ENCODE results near the gene RFT1. TPM values are rescaled to one million over a fixed set of nuclear protein-coding genes. Genes with fewer than 3 reads are reported as not detected.
A peak's percentile ranks its signal among the peaks of the same experiment; 100 is the strongest.
"Not testable (repeated sequence)": the region's sequence is repeated elsewhere in the genome, so short reads cannot be mapped to it uniquely, and the experiment has no call there.

Gene RFT1
- polyA plus RNA-seq, 2 donors = 5.7 to 11.0 TPM

DNA sequence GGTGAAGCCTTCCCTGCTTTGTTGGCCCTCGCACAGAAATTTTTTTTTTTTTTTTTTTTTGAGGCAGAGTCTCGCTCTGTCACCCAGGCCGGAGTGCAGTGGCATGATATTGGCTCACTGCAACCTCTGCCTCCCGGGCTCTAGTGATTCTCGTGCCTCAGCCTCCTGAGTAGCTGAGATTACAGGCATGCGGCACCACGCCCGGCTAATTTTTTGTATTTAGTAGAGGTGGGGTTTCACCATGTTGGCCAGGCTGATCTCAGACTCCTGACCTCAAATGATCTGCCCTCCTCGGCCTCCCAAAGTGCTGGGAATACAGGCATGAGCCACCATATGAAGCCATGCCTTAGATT, 20.8 kb upstream of the RFT1 start:
- H3K36me3 ChIP-seq (ENCODE audit: control insufficient read depth in 2 of 2, insufficient read depth in 2 of 2, low read length in 1 of 2); H3K4me3 ChIP-seq (ENCODE audit: low read depth in 1 of 2, low read length in 2 of 2); H3K27me3 ChIP-seq (ENCODE audit: control insufficient read depth in 1 of 2, insufficient read depth in 2 of 2, low read length in 2 of 2); H3K27ac ChIP-seq (ENCODE audit: low read depth in 2 of 2, low read length in 1 of 2); H3K9me3 ChIP-seq (ENCODE audit: control insufficient read depth in 2 of 2, insufficient read depth in 1 of 2, low read depth in 1 of 2, low read length in 1 of 2): not testable (repeated sequence)
- 87 to 93% methylated on average over 9 of the region's 9 CpGs for WGBS, 2 donors
- H3K4me1 ChIP-seq (ENCODE audit: control insufficient read depth in 2 of 2, insufficient read depth in 2 of 2, low read length in 1 of 2) = peaks cover 10 to 29% of the 10 kb centered on the region in 2 donors

DNA sequence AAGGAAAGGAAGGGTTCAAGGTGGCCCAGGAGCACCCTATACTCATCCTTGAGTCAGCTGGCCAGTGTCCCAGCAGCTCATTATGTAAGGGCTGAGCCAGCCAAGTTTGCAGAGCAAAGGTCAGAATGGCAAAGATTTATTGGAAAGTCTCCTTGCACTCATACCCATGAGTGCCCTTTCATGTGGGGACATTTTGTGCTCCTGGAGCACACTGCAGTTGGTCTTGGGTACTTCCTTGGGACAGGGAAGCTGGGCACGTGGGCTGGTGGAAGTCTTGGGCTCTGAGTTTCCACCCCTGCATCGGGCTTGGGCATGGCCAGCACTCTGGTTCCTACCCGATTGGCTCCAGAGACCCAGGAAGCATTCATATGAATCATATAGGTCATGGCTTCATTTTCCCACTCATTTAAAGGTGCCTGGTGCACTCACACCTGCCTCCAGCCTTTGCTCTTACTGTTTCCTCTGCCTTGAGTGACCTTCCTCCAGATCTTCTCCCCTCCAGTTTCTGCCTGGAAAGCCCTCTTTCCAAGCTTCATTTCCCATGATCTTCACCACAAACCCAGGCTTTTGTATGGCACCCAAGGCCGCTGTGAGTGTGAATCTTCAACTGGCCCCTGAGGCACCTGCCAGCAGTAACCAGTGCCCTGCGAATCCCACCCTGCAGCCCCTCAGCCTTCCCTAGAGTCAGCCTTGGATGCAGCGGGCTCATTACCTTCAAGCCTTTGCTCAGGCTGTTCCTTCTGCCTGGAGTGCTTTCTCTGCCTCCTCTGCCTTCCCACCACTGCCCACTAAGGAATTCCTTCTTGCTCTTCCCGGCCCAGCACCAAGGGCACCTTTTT, 20.2 kb upstream of the RFT1 start:
- no peaks in the 10 kb centered on the region for H3K36me3 ChIP-seq (ENCODE audit: control insufficient read depth in 2 of 2, insufficient read depth in 2 of 2, low read length in 1 of 2)
- H3K27ac ChIP-seq (ENCODE audit: low read depth in 2 of 2, low read length in 1 of 2) = peak overlapping the region in 1 of 2 donors; percentile 36
- no peak overlapping the region for H3K4me3 ChIP-seq (ENCODE audit: low read depth in 1 of 2, low read length in 2 of 2)
- H3K4me1 ChIP-seq (ENCODE audit: control insufficient read depth in 2 of 2, insufficient read depth in 2 of 2, low read length in 1 of 2) = peaks cover 8 to 24% of the 10 kb centered on the region in 2 donors
- WGBS, 2 donors = 67 to 81% methylated on average over 7 of the region's 7 CpGs
- H3K27me3 ChIP-seq (ENCODE audit: control insufficient read depth in 1 of 2, insufficient read depth in 2 of 2, low read length in 2 of 2) = no peaks in the 10 kb centered on the region
- no peaks in the 10 kb centered on the region for H3K9me3 ChIP-seq (ENCODE audit: control insufficient read depth in 2 of 2, insufficient read depth in 1 of 2, low read depth in 1 of 2, low read length in 1 of 2)

DNA sequence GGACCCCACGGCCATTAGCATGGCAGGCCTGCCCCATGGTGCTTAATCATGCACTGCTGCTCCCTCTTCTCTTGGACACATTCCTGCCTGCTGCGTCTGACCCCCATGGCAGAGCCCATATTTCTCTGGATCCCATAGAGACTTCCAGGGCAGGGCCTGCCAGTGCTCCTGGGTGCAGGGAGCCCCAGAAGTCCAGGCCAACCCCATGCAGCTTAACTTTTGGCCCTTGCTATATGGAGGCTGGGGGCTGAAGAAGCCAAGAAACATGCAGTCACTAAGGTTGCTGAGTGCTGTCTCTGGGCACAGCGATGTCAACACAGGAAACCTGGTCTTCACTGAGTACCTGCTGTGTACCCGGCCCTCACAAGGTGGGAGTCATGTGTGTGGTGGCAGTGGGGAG, 19.5 kb upstream of the RFT1 start:
- peak overlapping the region in 1 of 2 donors; percentile 36 for H3K27ac ChIP-seq (ENCODE audit: low read depth in 2 of 2, low read length in 1 of 2)
- H3K27me3 ChIP-seq (ENCODE audit: control insufficient read depth in 1 of 2, insufficient read depth in 2 of 2, low read length in 2 of 2) = no peaks in the 10 kb centered on the region
- H3K4me1 ChIP-seq (ENCODE audit: control insufficient read depth in 2 of 2, insufficient read depth in 2 of 2, low read length in 1 of 2) = peaks cover 3 to 17% of the 10 kb centered on the region in 2 donors
- H3K36me3 ChIP-seq (ENCODE audit: control insufficient read depth in 2 of 2, insufficient read depth in 2 of 2, low read length in 1 of 2) = no peaks in the 10 kb centered on the region
- no peaks in the 10 kb centered on the region for H3K9me3 ChIP-seq (ENCODE audit: control insufficient read depth in 2 of 2, insufficient read depth in 1 of 2, low read depth in 1 of 2, low read length in 1 of 2)
- no peak overlapping the region for H3K4me3 ChIP-seq (ENCODE audit: low read depth in 1 of 2, low read length in 2 of 2)
- 86 to 90% methylated on average over 4 of the region's 4 CpGs for WGBS, 2 donors

- Histone ChIP-seq H3K9me3 (ENCODE audit: control insufficient read depth in 2 of 2, insufficient read depth in 1 of 2, low read depth in 1 of 2, low read length in 1 of 2) (no peaks in the 10 kb centered on the region), H3K4me1 (ENCODE audit: control insufficient read depth in 2 of 2, insufficient read depth in 2 of 2, low read length in 1 of 2) (peaks cover 3 to 12% of the 10 kb centered on the region in 2 donors), H3K4me3 (ENCODE audit: low read depth in 1 of 2, low read length in 2 of 2) (no peak overlapping the region), H3K27ac (ENCODE audit: low read depth in 2 of 2, low read length in 1 of 2) (no peak overlapping the region), H3K36me3 (ENCODE audit: control insufficient read depth in 2 of 2, insufficient read depth in 2 of 2, low read length in 1 of 2) (no peaks in the 10 kb centered on the region), H3K27me3 (ENCODE audit: control insufficient read depth in 1 of 2, insufficient read depth in 2 of 2, low read length in 2 of 2) (no peaks in the 10 kb centered on the region)
- WGBS, 2 donors = 88 to 91% methylated on average over 13 of the region's 13 CpGs
Measured at GRCh38 chr3:53149006-53149690, 18.9 kb upstream of the RFT1 start.

GRCh38 chr3:53147903-53148400, 17.7 kb upstream of the RFT1 start:
- no peak overlapping the region for H3K4me3 ChIP-seq (ENCODE audit: low read depth in 1 of 2, low read length in 2 of 2)
- WGBS, 2 donors = 61 to 69% methylated on average over 2 of the region's 2 CpGs
- H3K36me3 ChIP-seq (ENCODE audit: control insufficient read depth in 2 of 2, insufficient read depth in 2 of 2, low read length in 1 of 2) = no peaks in the 10 kb centered on the region
- H3K9me3 ChIP-seq (ENCODE audit: control insufficient read depth in 2 of 2, insufficient read depth in 1 of 2, low read depth in 1 of 2, low read length in 1 of 2) = no peaks in the 10 kb centered on the region
- peaks cover 3 to 11% of the 10 kb centered on the region in 2 donors for H3K4me1 ChIP-seq (ENCODE audit: control insufficient read depth in 2 of 2, insufficient read depth in 2 of 2, low read length in 1 of 2)
- H3K27me3 ChIP-seq (ENCODE audit: control insufficient read depth in 1 of 2, insufficient read depth in 2 of 2, low read length in 2 of 2) = no peaks in the 10 kb centered on the region
- H3K27ac ChIP-seq (ENCODE audit: low read depth in 2 of 2, low read length in 1 of 2) = no peak overlapping the region

- Histone ChIP-seq H3K4me3 (ENCODE audit: low read depth in 1 of 2, low read length in 2 of 2) (no peak overlapping the region), H3K36me3 (ENCODE audit: control insufficient read depth in 2 of 2, insufficient read depth in 2 of 2, low read length in 1 of 2) (no peaks in the 10 kb centered on the region), H3K27me3 (ENCODE audit: control insufficient read depth in 1 of 2, insufficient read depth in 2 of 2, low read length in 2 of 2) (no peaks in the 10 kb centered on the region), H3K27ac (ENCODE audit: low read depth in 2 of 2, low read length in 1 of 2) (no peak overlapping the region), H3K9me3 (ENCODE audit: control insufficient read depth in 2 of 2, insufficient read depth in 1 of 2, low read depth in 1 of 2, low read length in 1 of 2) (no peaks in the 10 kb centered on the region), H3K4me1 (ENCODE audit: control insufficient read depth in 2 of 2, insufficient read depth in 2 of 2, low read length in 1 of 2) (peaks cover 3 to 11% of the 10 kb centered on the region in 2 donors)
- WGBS, 2 donors = 85 to 90% methylated on average over 11 of the region's 11 CpGs
Measured at GRCh38 chr3:53147151-53147902, 17.1 kb upstream of the RFT1 start.

DNA sequence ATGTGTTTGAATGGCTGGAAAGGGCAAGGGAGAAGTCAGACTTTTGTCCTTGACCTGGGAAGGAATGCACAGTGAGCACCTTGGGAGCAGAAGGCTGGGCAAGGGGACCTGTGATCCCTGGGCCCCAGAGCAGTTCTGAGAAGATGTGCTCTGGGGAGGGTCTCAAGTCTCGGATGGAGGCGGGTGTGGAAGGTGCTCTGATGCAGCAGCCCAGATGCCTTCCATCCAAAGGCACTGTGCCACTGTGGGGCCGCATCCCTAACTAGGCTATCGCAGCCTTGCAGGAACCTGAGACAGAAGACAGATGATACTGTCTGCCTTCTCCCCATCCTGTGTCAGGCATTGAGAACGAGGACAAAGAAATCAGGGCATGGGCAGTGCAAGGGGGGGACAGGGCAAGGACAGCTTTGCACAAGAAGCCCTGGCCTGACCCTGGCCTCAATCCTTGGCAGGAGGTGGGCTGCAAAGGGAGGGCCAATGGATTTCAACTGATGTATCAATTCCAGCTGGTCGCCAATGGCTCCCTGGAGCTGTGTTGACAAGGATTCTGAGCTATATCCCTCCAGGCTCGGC, 16.2 kb upstream of the RFT1 start:
- Histone ChIP-seq H3K27me3 (ENCODE audit: control insufficient read depth in 1 of 2, insufficient read depth in 2 of 2, low read length in 2 of 2) (no peaks in the 10 kb centered on the region), H3K4me1 (ENCODE audit: control insufficient read depth in 2 of 2, insufficient read depth in 2 of 2, low read length in 1 of 2) (peaks cover 3 to 11% of the 10 kb centered on the region in 2 donors), H3K9me3 (ENCODE audit: control insufficient read depth in 2 of 2, insufficient read depth in 1 of 2, low read depth in 1 of 2, low read length in 1 of 2) (no peaks in the 10 kb centered on the region), H3K27ac (ENCODE audit: low read depth in 2 of 2, low read length in 1 of 2) (no peak overlapping the region), H3K4me3 (ENCODE audit: low read depth in 1 of 2, low read length in 2 of 2) (no peak overlapping the region), H3K36me3 (ENCODE audit: control insufficient read depth in 2 of 2, insufficient read depth in 2 of 2, low read length in 1 of 2) (no peaks in the 10 kb centered on the region)
- WGBS, 2 donors = 85 to 90% methylated on average over 7 of the region's 7 CpGs

DNA sequence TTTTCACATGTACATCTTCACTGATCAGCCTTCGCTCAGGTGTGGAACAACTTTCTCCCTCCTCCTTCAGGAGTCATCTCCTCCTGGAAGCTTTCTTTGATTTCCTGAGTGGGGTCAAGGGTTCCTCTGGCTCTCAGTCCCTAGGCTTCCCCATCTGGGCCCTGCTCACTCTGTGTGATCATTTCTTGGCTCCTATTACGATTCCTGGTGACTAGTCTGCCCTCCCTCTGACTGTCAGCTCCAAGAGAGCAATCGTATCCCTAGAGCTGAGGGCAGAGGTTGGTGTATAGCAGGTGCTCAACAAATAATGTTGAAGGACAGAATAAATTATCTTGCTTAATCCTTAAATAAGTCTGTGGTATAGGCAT, 15.5 kb upstream of the RFT1 start:
- H3K27ac ChIP-seq (ENCODE audit: low read depth in 2 of 2, low read length in 1 of 2) = no peak overlapping the region
- H3K27me3 ChIP-seq (ENCODE audit: control insufficient read depth in 1 of 2, insufficient read depth in 2 of 2, low read length in 2 of 2) = no peaks in the 10 kb centered on the region
- WGBS, 2 donors = 68 to 82% methylated on average over 3 of the region's 3 CpGs
- H3K4me3 ChIP-seq (ENCODE audit: low read depth in 1 of 2, low read length in 2 of 2) = no peak overlapping the region
- H3K4me1 ChIP-seq (ENCODE audit: control insufficient read depth in 2 of 2, insufficient read depth in 2 of 2, low read length in 1 of 2) = peaks cover 4 to 11% of the 10 kb centered on the region in 2 donors
- no peaks in the 10 kb centered on the region for H3K36me3 ChIP-seq (ENCODE audit: control insufficient read depth in 2 of 2, insufficient read depth in 2 of 2, low read length in 1 of 2)
- H3K9me3 ChIP-seq (ENCODE audit: control insufficient read depth in 2 of 2, insufficient read depth in 1 of 2, low read depth in 1 of 2, low read length in 1 of 2) = no peaks in the 10 kb centered on the region

Data from esophagus (tissue), 2 donors.